ENCODE measurements around the gene UNK.
"Not testable (repeated sequence)": the region's sequence is repeated elsewhere in the genome, so short reads cannot be mapped to it uniquely, and the experiment has no call there.

The UNK gene

GRCh38 chr17:75759457-75759856 is 25.1 kb upstream of the UNK start:
- H3K27ac Mint-ChIP-seq, result no peak overlapping the region
- H3K9me3 Mint-ChIP-seq, result no peaks in the 10 kb centered on the region
- intact Hi-C loops (cut with micrococcal nuclease), result no loop called here
- H3K27me3 Mint-ChIP-seq, result peaks cover 7% of the 10 kb centered on the region
- peaks cover 44% of the 10 kb centered on the region for H3K4me1 Mint-ChIP-seq (ENCODE audit: low read depth)
- no peak overlapping the region for H3K4me3 Mint-ChIP-seq
- peaks cover 55% of the 10 kb centered on the region for H3K36me3 Mint-ChIP-seq (ENCODE audit: low read depth)

GRCh38 chr17:75759978-75760640 is 24.5 kb upstream of the UNK start:
- Mint-ChIP-seq H3K4me1 (ENCODE audit: low read depth) (peaks cover 40% of the 10 kb centered on the region), H3K36me3 (ENCODE audit: low read depth) (peaks cover 55% of the 10 kb centered on the region)
- intact Hi-C loops (cut with micrococcal nuclease), result loop anchor here (5.0 kb wide), 1 partner anchor 72 kb away; no protein-coding TSS in a partner anchor
- H3K4me3 Mint-ChIP-seq, H3K9me3 Mint-ChIP-seq, H3K27ac Mint-ChIP-seq, H3K27me3 Mint-ChIP-seq: not testable (repeated sequence)

- Mint-ChIP-seq H3K27ac (no peak overlapping the region), H3K9me3 (no peaks in the 10 kb centered on the region), H3K4me1 (ENCODE audit: low read depth) (peaks cover 27% of the 10 kb centered on the region), H3K36me3 (ENCODE audit: low read depth) (peaks cover 45% of the 10 kb centered on the region), H3K4me3 (no peak overlapping the region), H3K27me3 (peaks cover 2% of the 10 kb centered on the region)
- intact Hi-C loops (cut with micrococcal nuclease), result loop anchor here (5.0 kb wide), 1 partner anchor 70 kb away; no protein-coding TSS in a partner anchor
These were observed 21.9 kb upstream of the UNK start for GRCh38 chr17:75762513-75763268.

- intact Hi-C loops (cut with micrococcal nuclease), result loop anchor here (5.0 kb wide), 1 partner anchor 69 kb away; no protein-coding TSS in a partner anchor
- Mint-ChIP-seq H3K4me1 (ENCODE audit: low read depth) (peaks cover 27% of the 10 kb centered on the region), H3K9me3 (no peaks in the 10 kb centered on the region), H3K4me3 (no peak overlapping the region), H3K27ac (no peak overlapping the region), H3K27me3 (peaks cover 2% of the 10 kb centered on the region), H3K36me3 (ENCODE audit: low read depth) (peaks cover 40% of the 10 kb centered on the region)
These were observed 21.4 kb upstream of the UNK start for GRCh38 chr17:75763269-75763607.

- H3K27me3 Mint-ChIP-seq, result peaks cover 2% of the 10 kb centered on the region
- H3K9me3 Mint-ChIP-seq, result no peaks in the 10 kb centered on the region
- peaks cover 34% of the 10 kb centered on the region for H3K36me3 Mint-ChIP-seq (ENCODE audit: low read depth)
- intact Hi-C loops (cut with micrococcal nuclease), result loop anchor here (5.0 kb wide), 1 partner anchor 68 kb away; no protein-coding TSS in a partner anchor
- H3K27ac Mint-ChIP-seq, result peak overlapping the region; percentile 79
- peaks cover 27% of the 10 kb centered on the region for H3K4me1 Mint-ChIP-seq (ENCODE audit: low read depth)
- H3K4me3 Mint-ChIP-seq, result peak overlapping the region; percentile 79
These were observed 20.8 kb upstream of the UNK start for GRCh38 chr17:75763613-75764416.

GRCh38 chr17:75764417-75764710 is 20.2 kb upstream of the UNK start:
- Mint-ChIP-seq H3K4me1 (ENCODE audit: low read depth) (peaks cover 27% of the 10 kb centered on the region), H3K27ac (peak overlapping the region; percentile 79), H3K27me3 (peaks cover 2% of the 10 kb centered on the region), H3K9me3 (no peaks in the 10 kb centered on the region), H3K4me3 (peak overlapping the region; percentile 79), H3K36me3 (ENCODE audit: low read depth) (peaks cover 28% of the 10 kb centered on the region)
- intact Hi-C loops (cut with micrococcal nuclease), result loop anchor here (5.0 kb wide), 1 partner anchor 68 kb away; no protein-coding TSS in a partner anchor

GRCh38 chr17:75764711-75765421 is 19.7 kb upstream of the UNK start, which contains the start of gene GALK1:
Gene GALK1, minus strand, starts transcription at chr17:75765192. Its CDS starts 56 bp downstream, at chr17:75765136.
- H3K27ac Mint-ChIP-seq, result peak within 1 kb of the TSS; percentile 79
- H3K4me1 Mint-ChIP-seq (ENCODE audit: low read depth), result peaks cover 27% of the 10 kb centered on the region
- H3K9me3 Mint-ChIP-seq, result no peaks in the 10 kb centered on the region
- H3K4me3 Mint-ChIP-seq, result peak within 1 kb of the TSS; percentile 79
- H3K27me3 Mint-ChIP-seq, result peaks cover 2% of the 10 kb centered on the region
- intact Hi-C loops (cut with micrococcal nuclease), result loop anchor here (5.0 kb wide), 1 partner anchor 67 kb away; no protein-coding TSS in a partner anchor
- peaks cover 25% of the 10 kb centered on the region for H3K36me3 Mint-ChIP-seq (ENCODE audit: low read depth)

- H3K27ac Mint-ChIP-seq, result no peak overlapping the region
- intact Hi-C loops (cut with micrococcal nuclease), result no loop called here
- H3K36me3 Mint-ChIP-seq (ENCODE audit: low read depth), result peaks cover 25% of the 10 kb centered on the region
- H3K4me3 Mint-ChIP-seq, result no peak overlapping the region
- H3K4me1 Mint-ChIP-seq (ENCODE audit: low read depth), result peaks cover 27% of the 10 kb centered on the region
- H3K9me3 Mint-ChIP-seq, result no peaks in the 10 kb centered on the region
- H3K27me3 Mint-ChIP-seq, result peaks cover 2% of the 10 kb centered on the region
These were observed 18.6 kb upstream of the UNK start for GRCh38 chr17:75765981-75766380.

GRCh38 chr17:75767881-75768280 is 16.7 kb upstream of the UNK start:
- peaks cover 7% of the 10 kb centered on the region for H3K36me3 Mint-ChIP-seq (ENCODE audit: low read depth)
- intact Hi-C loops (cut with micrococcal nuclease), result no loop called here
- H3K4me1 Mint-ChIP-seq (ENCODE audit: low read depth), result peaks cover 23% of the 10 kb centered on the region
- H3K9me3 Mint-ChIP-seq, result no peaks in the 10 kb centered on the region
- H3K27me3 Mint-ChIP-seq, result peaks cover 2% of the 10 kb centered on the region
- no peak overlapping the region for H3K4me3 Mint-ChIP-seq
- H3K27ac Mint-ChIP-seq, result no peak overlapping the region

GRCh38 chr17:75769536-75769935 is 15.1 kb upstream of the UNK start:
- H3K4me1 Mint-ChIP-seq (ENCODE audit: low read depth), result peaks cover 7% of the 10 kb centered on the region
- H3K36me3 Mint-ChIP-seq (ENCODE audit: low read depth), result peaks cover 4% of the 10 kb centered on the region
- peaks cover 2% of the 10 kb centered on the region for H3K27me3 Mint-ChIP-seq
- no peak overlapping the region for H3K27ac Mint-ChIP-seq
- H3K4me3 Mint-ChIP-seq, result no peak overlapping the region
- intact Hi-C loops (cut with micrococcal nuclease), result no loop called here
- no peaks in the 10 kb centered on the region for H3K9me3 Mint-ChIP-seq

- peaks cover 24% of the 10 kb centered on the region for H3K36me3 Mint-ChIP-seq (ENCODE audit: low read depth)
- peaks cover 2% of the 10 kb centered on the region for H3K27me3 Mint-ChIP-seq
- no peak overlapping the region for H3K27ac Mint-ChIP-seq
- peaks cover 14% of the 10 kb centered on the region for H3K4me1 Mint-ChIP-seq (ENCODE audit: low read depth)
- H3K9me3 Mint-ChIP-seq, result no peaks in the 10 kb centered on the region
- intact Hi-C loops (cut with micrococcal nuclease), result no loop called here
- H3K4me3 Mint-ChIP-seq, result no peak overlapping the region
These were observed 13.0 kb upstream of the UNK start for GRCh38 chr17:75771334-75772281.

GRCh38 chr17:75773121-75773807 is 11.3 kb upstream of the UNK start:
- Mint-ChIP-seq H3K36me3 (ENCODE audit: low read depth) (peaks cover 40% of the 10 kb centered on the region), H3K4me1 (ENCODE audit: low read depth) (peaks cover 20% of the 10 kb centered on the region), H3K27me3 (no peaks in the 10 kb centered on the region), H3K4me3 (no peak overlapping the region), H3K27ac (no peak overlapping the region), H3K9me3 (no peaks in the 10 kb centered on the region)
- intact Hi-C loops (cut with micrococcal nuclease), result no loop called here
